Lower leg skin (tissue), 4 donors: Measurements from ENCODE around the gene TSPAN1. TPM values are rescaled to one million over a fixed set of nuclear protein-coding genes. Genes with fewer than 3 reads are reported as not detected.

ENCODE experiments used
- DNase-seq, 2 donors: peaks; one replicate each; pipeline ENCODE4 v3.0.0-alpha.2; 2019; ENCODE audit warnings: low spot score in 2 of 2
- H3K4me3 ChIP-seq: fragments of 200-600 bp; sonication (generic); 2 replicates; pipeline ENCODE4 v1.5.1; 2017; ENCODE audit warnings: mild to moderate bottlenecking, low read depth; ENCODE audit not compliant: poor library complexity, severe bottlenecking
- POLR2A ChIP-seq, 2 donors: fragments of 450-650 bp; IDR thresholded peaks; one replicate each; pipeline ENCODE4 v1.6.1; 2016 to 2017; ENCODE audit warnings: antibody characterized with exemption in 2 of 2, mild to moderate bottlenecking in 1 of 2, moderate library complexity in 1 of 2
- WGBS, 2 donors: methylation state at CpG; one replicate each; pipeline ENCODE4 v1.1.5; 2018; 5-methylcytosine and 5-hydroxymethylcytosine counted together
- intact Hi-C: fragments of 100-400 bp; cut with DNase I; formaldehyde crosslinking; loops from one replicate; pipeline ENCODE4 v1.15.0; 2023; ENCODE audit warnings: low total_unique reads
- total RNA-seq, 4 donors: library from RNA; depleted of rRNA; stranded (reverse); fragments of >200 nt; gene quantifications; one replicate each; pipeline ENCODE4 v1.1.0, GENCODE V29; 2016
- TF ChIP-seq, protein P1 (sequence below), 3 donors: fragments of 450-650 bp; IDR thresholded peaks; one replicate each; pipeline ENCODE4 v1.5.1; 2016; ENCODE audit warnings: antibody characterized with exemption in 3 of 3, mild to moderate bottlenecking in 3 of 3, moderate library complexity in 2 of 3

TSPAN1 gene, protein sequence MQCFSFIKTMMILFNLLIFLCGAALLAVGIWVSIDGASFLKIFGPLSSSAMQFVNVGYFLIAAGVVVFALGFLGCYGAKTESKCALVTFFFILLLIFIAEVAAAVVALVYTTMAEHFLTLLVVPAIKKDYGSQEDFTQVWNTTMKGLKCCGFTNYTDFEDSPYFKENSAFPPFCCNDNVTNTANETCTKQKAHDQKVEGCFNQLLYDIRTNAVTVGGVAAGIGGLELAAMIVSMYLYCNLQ
- total RNA-seq: 10 to 100 TPM in 1 of 4 donors, 1 to 10 TPM in 3; 2.9 to 10.9 (median 5.9) TPM

DNA sequence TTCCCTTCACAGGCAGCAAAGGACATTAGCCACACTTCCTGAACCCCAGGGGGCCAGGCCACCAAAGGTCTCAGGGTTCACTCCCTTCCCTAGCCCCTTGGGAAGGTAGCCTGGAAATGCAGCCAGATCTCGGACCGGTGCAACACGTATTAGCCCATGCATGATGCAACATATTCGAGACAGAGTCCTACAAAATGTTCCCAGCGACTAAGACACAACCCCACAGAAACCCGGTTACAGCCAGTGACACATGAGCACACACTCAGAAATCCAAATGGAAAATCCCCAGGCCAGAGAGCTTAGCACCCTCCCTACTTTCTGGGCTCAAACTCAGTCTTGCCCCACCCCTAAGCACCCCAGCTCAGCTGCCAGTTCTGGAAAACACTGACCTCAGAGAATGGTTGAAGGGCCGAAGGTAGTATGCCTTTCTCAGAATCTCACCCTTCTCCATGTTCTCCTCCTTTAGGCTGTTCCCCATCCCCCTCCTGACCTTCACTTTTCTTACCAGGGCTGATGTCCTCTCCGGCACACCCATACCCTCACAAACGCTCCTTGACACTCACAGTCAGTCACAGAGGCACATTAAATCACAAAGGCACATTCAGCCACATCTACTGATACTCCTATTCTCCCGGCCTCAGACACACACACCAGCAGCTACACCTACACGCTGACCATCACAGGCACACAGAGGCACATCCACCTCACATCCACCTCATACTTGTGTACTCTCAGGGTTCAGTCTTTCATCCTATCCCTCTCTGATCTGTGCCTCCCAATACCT, at the start of gene TSPAN1:
TSPAN1 (plus strand) TSS at position 640 of the 784 bp plus-strand sequence. CDS start 6,021 bp downstream, outside the sequence.
- peak in 1 of 2 donors; percentile 72 for DNase-seq
- no peak for TF ChIP-seq POLR2A (IDR thresholded peaks at IDR 0.05)
- TF ChIP-seq, protein P1, sequence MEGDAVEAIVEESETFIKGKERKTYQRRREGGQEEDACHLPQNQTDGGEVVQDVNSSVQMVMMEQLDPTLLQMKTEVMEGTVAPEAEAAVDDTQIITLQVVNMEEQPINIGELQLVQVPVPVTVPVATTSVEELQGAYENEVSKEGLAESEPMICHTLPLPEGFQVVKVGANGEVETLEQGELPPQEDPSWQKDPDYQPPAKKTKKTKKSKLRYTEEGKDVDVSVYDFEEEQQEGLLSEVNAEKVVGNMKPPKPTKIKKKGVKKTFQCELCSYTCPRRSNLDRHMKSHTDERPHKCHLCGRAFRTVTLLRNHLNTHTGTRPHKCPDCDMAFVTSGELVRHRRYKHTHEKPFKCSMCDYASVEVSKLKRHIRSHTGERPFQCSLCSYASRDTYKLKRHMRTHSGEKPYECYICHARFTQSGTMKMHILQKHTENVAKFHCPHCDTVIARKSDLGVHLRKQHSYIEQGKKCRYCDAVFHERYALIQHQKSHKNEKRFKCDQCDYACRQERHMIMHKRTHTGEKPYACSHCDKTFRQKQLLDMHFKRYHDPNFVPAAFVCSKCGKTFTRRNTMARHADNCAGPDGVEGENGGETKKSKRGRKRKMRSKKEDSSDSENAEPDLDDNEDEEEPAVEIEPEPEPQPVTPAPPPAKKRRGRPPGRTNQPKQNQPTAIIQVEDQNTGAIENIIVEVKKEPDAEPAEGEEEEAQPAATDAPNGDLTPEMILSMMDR (IDR thresholded peaks at IDR 0.05): no peak
- WGBS, 2 donors: 30 to 37% methylated on average over 11 of the region's 11 CpGs
- no peak within 1 kb of the TSS for H3K4me3 ChIP-seq
- intact Hi-C loops: no loop called here

DNA sequence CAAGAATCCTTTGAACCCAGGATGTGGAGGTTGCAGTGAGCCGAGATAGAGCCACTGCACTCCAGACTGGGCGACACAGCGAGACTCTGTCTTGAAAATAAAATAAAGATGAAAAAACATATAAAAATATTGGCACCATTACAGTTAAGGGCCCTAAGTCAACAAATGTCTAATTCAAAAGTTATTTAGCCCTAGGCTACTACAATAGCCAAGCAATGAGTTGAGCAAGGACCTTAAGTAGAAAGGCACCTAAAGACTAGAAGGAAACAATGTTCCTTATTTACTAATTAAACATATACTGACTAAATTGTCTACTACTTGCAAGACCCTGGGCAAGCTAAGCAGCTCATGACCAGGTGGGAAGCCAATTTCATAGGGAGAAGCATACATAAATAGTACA, 46.5 kb upstream of the TSPAN1 start:
- no peak for DNase-seq
- H3K4me3 ChIP-seq: no peak overlapping the region
- TF ChIP-seq, protein P1 (IDR thresholded peaks at IDR 0.05): no peak
- TF ChIP-seq POLR2A (IDR thresholded peaks at IDR 0.05): no peak
- 84 to 86% methylated on average over 3 of the region's 3 CpGs for WGBS, 2 donors
- intact Hi-C loops: no loop called here

DNA sequence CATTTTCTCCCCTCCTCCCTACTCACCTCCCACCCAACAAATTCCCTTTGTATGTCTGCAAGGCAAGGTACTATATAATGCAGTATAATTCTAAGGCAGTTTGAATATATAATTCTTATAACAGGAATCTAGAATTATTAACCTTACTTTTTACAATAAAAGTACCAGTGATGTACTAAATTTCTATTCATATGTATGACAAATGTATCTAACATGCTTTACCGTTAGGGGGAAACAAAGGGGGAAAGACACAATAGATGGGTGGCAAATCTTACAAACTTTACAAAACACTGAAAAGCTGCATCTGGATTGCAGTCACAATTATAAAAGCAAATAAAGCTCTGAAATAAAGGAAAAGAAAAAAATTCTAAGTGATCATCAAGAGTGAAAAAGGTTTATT, 44.8 kb upstream of the TSPAN1 start:
- H3K4me3 ChIP-seq: no peak overlapping the region
- 67 to 69% methylated on average over 1 of the region's 1 CpG for WGBS, 2 donors
- no peak for TF ChIP-seq POLR2A (IDR thresholded peaks at IDR 0.05)
- TF ChIP-seq, protein P1 (IDR thresholded peaks at IDR 0.05): no peak
- intact Hi-C loops: no loop called here
- DNase-seq: no peak

DNA sequence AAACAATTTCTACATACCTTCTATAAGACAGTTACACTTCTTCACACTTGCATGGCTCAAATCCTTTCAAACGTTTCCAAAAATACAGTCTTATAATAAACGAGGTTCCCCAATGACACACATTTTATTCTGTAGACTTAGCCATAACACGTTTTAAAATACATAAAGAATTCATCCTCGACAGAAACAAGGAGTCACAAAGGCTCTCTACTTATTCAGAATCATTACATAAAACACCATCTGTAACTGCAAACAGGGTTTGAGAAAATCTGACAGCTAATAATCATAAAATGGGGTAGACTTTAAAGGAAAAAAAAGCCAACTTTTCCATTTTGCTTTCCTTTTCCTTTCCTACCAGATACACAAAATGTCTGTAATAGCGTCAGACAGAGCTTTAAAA, 44.3 kb upstream of the TSPAN1 start:
- H3K4me3 ChIP-seq: no peak overlapping the region
- 26 to 34% methylated on average over 5 of the region's 5 CpGs for WGBS, 2 donors
- no peak for DNase-seq
- TF ChIP-seq POLR2A (IDR thresholded peaks at IDR 0.05): no peak
- TF ChIP-seq, protein P1 (IDR thresholded peaks at IDR 0.05): no peak
- intact Hi-C loops: no loop called here

DNA sequence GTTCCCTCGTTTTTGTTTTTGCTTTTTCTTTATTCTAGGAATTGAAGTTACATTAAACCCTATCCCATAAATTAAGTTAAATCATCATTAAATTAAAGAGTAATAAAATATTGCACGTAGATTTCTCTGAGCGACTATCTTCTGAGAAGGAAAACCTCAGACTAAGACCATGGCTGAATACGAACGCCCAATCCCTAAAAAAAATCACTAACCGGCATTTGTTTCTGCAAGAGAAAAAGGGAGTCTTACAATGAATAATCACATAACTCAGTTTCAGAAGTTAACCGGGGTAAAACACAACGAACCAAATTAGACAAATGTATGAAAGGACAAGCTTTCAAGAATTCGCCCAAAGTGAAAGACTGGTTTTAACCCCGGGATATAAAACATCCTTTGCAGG, 43.8 kb upstream of the TSPAN1 start:
- no peak for DNase-seq
- intact Hi-C loops: no loop called here
- 8% methylated on average over 10 of the region's 10 CpGs for WGBS, 2 donors
- no peak for TF ChIP-seq POLR2A (IDR thresholded peaks at IDR 0.05)
- TF ChIP-seq, protein P1 (IDR thresholded peaks at IDR 0.05): no peak
- no peak overlapping the region for H3K4me3 ChIP-seq
